Naive thymus-derived CD4-positive, alpha-beta T cell (primary cell): Measurements from ENCODE around the gene LMNB1. TPM values are rescaled to one million over a fixed set of nuclear protein-coding genes. Genes with fewer than 3 reads are reported as not detected.
"Not testable (repeated sequence)": the region's sequence is repeated elsewhere in the genome, so short reads cannot be mapped to it uniquely, and the experiment has no call there.

ENCODE experiments used
- ATAC-seq: fragments of 150-1000 bp; cut with Tn5 transposase; 2 replicates; pipeline ENCODE4 v1.10.0; 2021; ENCODE audit warnings: mild to moderate bottlenecking, moderate library complexity
- CTCF ChIA-PET: fragments of 350-600 bp; sonication (Branson Sonifier 250); formaldehyde crosslinking; loops from one replicate; lab custom pipeline; 2021; ENCODE audit warnings: antibody characterized with exemption; lab: Charles Lee
- POLR2A ChIA-PET: fragments of 350-600 bp; sonication (Branson Sonifier 250); formaldehyde crosslinking; loops from one replicate; lab custom pipeline; 2021; ENCODE audit warnings: antibody characterized with exemption, inconsistent platforms; lab: Charles Lee
- DNase-seq, 9 donors: peaks; one replicate each; pipeline versions ENCODE4 v3.0.0 to v3.0.0-alpha.2; 2020 to 2022; ENCODE audit warnings: mixed read lengths in 1 of 9
- H3K27ac ChIP-seq: one replicate; pipeline ENCODE4 v1.7.0; 2013; ENCODE audit warnings: mild to moderate bottlenecking, low read depth, low read length, moderate library complexity
- H3K27me3 ChIP-seq, 2 donors: one replicate each; pipeline ENCODE4 v1.7.0; 2013; ENCODE audit warnings: low read length in 2 of 2, mild to moderate bottlenecking in 2 of 2, moderate library complexity in 2 of 2; ENCODE audit not compliant: control insufficient read depth in 2 of 2, insufficient read depth in 2 of 2
- H3K36me3 ChIP-seq, 3 experiments: 1 replicate in 2 of 3; 2 replicates in 1 of 3; pipeline ENCODE4 v1.7.0; 2013; ENCODE audit warnings: low read length in 3 of 3, mild to moderate bottlenecking in 3 of 3, moderate library complexity in 1 of 3; ENCODE audit not compliant: insufficient read depth in 3 of 3, control insufficient read depth in 2 of 3
- H3K4me1 ChIP-seq, 2 donors: one replicate each; pipeline ENCODE4 v1.7.0; 2013; ENCODE audit warnings: low read length in 2 of 2, mild to moderate bottlenecking in 2 of 2, moderate library complexity in 1 of 2; ENCODE audit not compliant: control insufficient read depth in 2 of 2, insufficient read depth in 2 of 2
- H3K4me3 ChIP-seq: 2 replicates; pipeline ENCODE4 v1.7.0; 2013; ENCODE audit warnings: mild to moderate bottlenecking, low read length
- H3K9me3 ChIP-seq, 3 experiments: 1 replicate in 2 of 3; 2 replicates in 1 of 3; pipeline ENCODE4 v1.7.0; 2013; ENCODE audit warnings: low read length in 3 of 3; ENCODE audit not compliant: control insufficient read depth in 2 of 3
- H3K27ac Mint-ChIP-seq, 9 donors: one replicate each; pipeline ENCODE4 v1.8.0; 2020 to 2022; ENCODE audit warnings: mixed read lengths in 9 of 9, mild to moderate bottlenecking in 8 of 9, moderate library complexity in 5 of 9, inconsistent platforms in 2 of 9
- H3K27me3 Mint-ChIP-seq, 5 donors: one replicate each; pipeline ENCODE4 v1.8.0; 2021 to 2022; ENCODE audit warnings: mixed read lengths in 5 of 5, mild to moderate bottlenecking in 1 of 5
- H3K36me3 Mint-ChIP-seq, 5 donors: one replicate each; pipeline ENCODE4 v1.8.0; 2020 to 2022; ENCODE audit warnings: mixed read lengths in 5 of 5, mild to moderate bottlenecking in 3 of 5, inconsistent platforms in 1 of 5
- H3K4me1 Mint-ChIP-seq, 7 donors: one replicate each; pipeline ENCODE4 v1.8.0; 2020 to 2022; ENCODE audit warnings: mixed read lengths in 7 of 7, mild to moderate bottlenecking in 3 of 7, inconsistent platforms in 1 of 7
- H3K4me3 Mint-ChIP-seq, 10 donors: one replicate each; pipeline ENCODE4 v1.8.0; 2020 to 2022; ENCODE audit warnings: mild to moderate bottlenecking in 10 of 10, mixed read lengths in 10 of 10, moderate library complexity in 6 of 10, inconsistent platforms in 2 of 10
- H3K9me3 Mint-ChIP-seq, 11 donors: one replicate each; pipeline ENCODE4 v1.8.0; 2020 to 2022; ENCODE audit warnings: mixed read lengths in 11 of 11, mild to moderate bottlenecking in 4 of 11, inconsistent platforms in 1 of 11, moderate library complexity in 1 of 11
- intact Hi-C, 2 donors: fragments of 100-400 bp; cut with micrococcal nuclease; formaldehyde crosslinking; loops; one replicate each; pipeline ENCODE4 v1.15.1; 2023
- polyA plus RNA-seq, 2 donors: library from polyadenylated mRNA; unstranded; fragments of 300-500 nt; fragmentation: Illumina TruSeq; gene quantifications; one replicate each; pipeline ENCODE4 v1.2.3, GENCODE V29; 2021
- total RNA-seq, 6 experiments: library from RNA in 5 of 6; stranded (reverse) in 5 of 6; gene quantifications; 1 replicate in 5 of 6; 2 replicates in 1 of 6; pipeline ENCODE4 v1.2.3 and lab custom pipeline; 2021 to 2026

Gene LMNB1
- total and polyA plus RNA-seq, 7 experiments from 2014 or later = 10.5 to 218 (median 26.7) TPM

GRCh38 chr5:126777257-126777974 is 480 bp downstream of the LMNB1 start:
- H3K36me3 ChIP-seq = peaks cover 0 to 10% (median 0%) of the 10 kb centered on the region in 3 experiments
- DNase-seq = peak; percentile 45 to 65 (median 63)
- ChIA-PET POLR2A (interaction anchor here (0.8 to 3.1 kb wide), 22 partner anchors 8 to 1305 kb away, joined by 3 to 31 read pairs (median 4); partner anchors contain the start of genes ALDH7A1, GRAMD2B and MARCHF3), CTCF (interaction anchor here (0.6 to 6.0 kb wide), 11 partner anchors 19 to 297 kb away, joined by 3 to 95 read pairs (median 4); partner anchors contain the start of gene MARCHF3)
- H3K4me3 ChIP-seq = peak overlapping the region; percentile 93
- Mint-ChIP-seq H3K4me1 (peaks cover 6 to 35% (median 28%) of the 10 kb centered on the region in 7 donors), H3K9me3 (no peaks in the 10 kb centered on the region), H3K27ac (peak overlapping the region; percentile 91 to 99 (median 95)), H3K27me3 (no peaks in the 10 kb centered on the region), H3K36me3 (peaks cover 0 to 14% (median 0%) of the 10 kb centered on the region in 5 donors), H3K4me3 (peak overlapping the region; percentile 89 to 97 (median 96))
- H3K27ac ChIP-seq = peak overlapping the region; percentile 97
- peaks cover 18 to 22% of the 10 kb centered on the region in 2 donors for H3K4me1 ChIP-seq
- H3K9me3 ChIP-seq = no peaks in the 10 kb centered on the region
- no peaks in the 10 kb centered on the region for H3K27me3 ChIP-seq
- peak; percentile 29 for ATAC-seq
- intact Hi-C loops = loop anchor here (1.0 to 10.0 kb wide), 10 partner anchors 35 to 741 kb away; partner anchors contain the start of gene GRAMD2B (in 2 of the 2)

GRCh38 chr5:126777975-126778674 is 1.2 kb downstream of the LMNB1 start:
- ChIA-PET POLR2A (interaction anchor here (0.5 to 3.1 kb wide), 28 partner anchors 9 to 1312 kb away, joined by 3 to 31 read pairs (median 4); partner anchors contain the start of genes GRAMD2B and MARCHF3), CTCF (interaction anchor here (0.6 to 6.0 kb wide), 18 partner anchors 8 to 715 kb away, joined by 3 to 95 read pairs (median 3); partner anchors contain the start of gene MARCHF3)
- intact Hi-C loops = loop anchor here (1.0 to 10.0 kb wide), 19 partner anchors 8 to 740 kb away; partner anchors contain the start of genes GRAMD2B (in 2 of the 2), MARCHF3 (in 2 of the 2) and PRRC1 (in 1 of the 2)

GRCh38 chr5:126778675-126779403 is 1.9 kb downstream of the LMNB1 start:
- POLR2A ChIA-PET = interaction anchor here (0.5 to 3.1 kb wide), 23 partner anchors 23 to 1311 kb away, joined by 3 to 31 read pairs (median 4); partner anchors contain the start of genes GRAMD2B and MARCHF3

More at GRCh38 chr5:126777975-126778674, 1.2 kb downstream of the LMNB1 start:
- Histone ChIP-seq H3K9me3 (no peaks in the 10 kb centered on the region), H3K27ac (peak overlapping the region; percentile 97), H3K27me3 (no peaks in the 10 kb centered on the region), H3K4me3 (peak overlapping the region; percentile 93), H3K36me3 (peaks cover 0 to 10% (median 0%) of the 10 kb centered on the region in 3 experiments), H3K4me1 (peaks cover 18 to 22% of the 10 kb centered on the region in 2 donors)
- H3K4me1 Mint-ChIP-seq = peaks cover 6 to 36% (median 28%) of the 10 kb centered on the region in 7 donors
- H3K9me3 Mint-ChIP-seq = no peaks in the 10 kb centered on the region
- peak overlapping the region; percentile 89 to 97 (median 96) for H3K4me3 Mint-ChIP-seq
- DNase-seq (peak; percentile 72 to 95 (median 91)), ATAC-seq (peak; percentile 81)
- peak overlapping the region; percentile 91 to 99 (median 95) for H3K27ac Mint-ChIP-seq
- H3K36me3 Mint-ChIP-seq = peaks cover 0 to 14% (median 0%) of the 10 kb centered on the region in 5 donors
- H3K27me3 Mint-ChIP-seq = no peaks in the 10 kb centered on the region

GRCh38 chr5:126780165-126780827 is 3.4 kb downstream of the LMNB1 start:
- Histone ChIP-seq H3K4me1 (peaks cover 18 to 22% of the 10 kb centered on the region in 2 donors), H3K27me3 (no peaks in the 10 kb centered on the region), H3K36me3 (peaks cover 0 to 10% (median 0%) of the 10 kb centered on the region in 3 experiments), H3K9me3 (no peaks in the 10 kb centered on the region), H3K27ac (no peak overlapping the region), H3K4me3 (no peak overlapping the region)
- H3K27ac Mint-ChIP-seq = peak overlapping the region in 7 of 9 donors; percentile 0 to 79 (median 20)
- no peaks in the 10 kb centered on the region for H3K9me3 Mint-ChIP-seq
- CTCF ChIA-PET = interaction anchor here (0.6 to 6.0 kb wide), 11 partner anchors 11 to 734 kb away, joined by 3 to 95 read pairs (median 4); partner anchors contain the start of gene PHAX
- DNase-seq (peak in 8 of 9 donors; percentile 24 to 66 (median 48)), ATAC-seq (no peak)
- peaks cover 6 to 43% (median 33%) of the 10 kb centered on the region in 7 donors for H3K4me1 Mint-ChIP-seq
- POLR2A ChIA-PET = interaction anchor here (0.6 to 1.7 kb wide), 5 partner anchors 34 to 310 kb away, joined by 3 to 7 read pairs (median 3); no protein-coding TSS in a partner anchor
- H3K4me3 Mint-ChIP-seq = peak overlapping the region in 9 of 10 donors; percentile 1 to 97 (median 26)
- intact Hi-C loops = loop anchor here (1.0 to 5.0 kb wide), 5 partner anchors 15 to 534 kb away; no protein-coding TSS in a partner anchor
- H3K27me3 Mint-ChIP-seq = no peaks in the 10 kb centered on the region
- peaks cover 0 to 14% (median 0%) of the 10 kb centered on the region in 5 donors for H3K36me3 Mint-ChIP-seq

More at GRCh38 chr5:126778675-126779403, 1.9 kb downstream of the LMNB1 start:
- H3K4me3 ChIP-seq = peak overlapping the region; percentile 93
- peak overlapping the region; percentile 89 to 97 (median 96) for H3K4me3 Mint-ChIP-seq
- no peaks in the 10 kb centered on the region for H3K9me3 ChIP-seq
- no peaks in the 10 kb centered on the region for H3K9me3 Mint-ChIP-seq
- H3K27me3 Mint-ChIP-seq = no peaks in the 10 kb centered on the region
- intact Hi-C loops = loop anchor here (1.0 to 10.0 kb wide), 16 partner anchors 7 to 738 kb away; partner anchors contain the start of genes GRAMD2B (in 2 of the 2), MARCHF3 (in 2 of the 2) and PRRC1 (in 1 of the 2)
- H3K4me1 Mint-ChIP-seq = peaks cover 6 to 43% (median 33%) of the 10 kb centered on the region in 7 donors
- peak overlapping the region; percentile 97 for H3K27ac ChIP-seq
- DNase-seq (peak in 1 of 9 donors; percentile 7), ATAC-seq (no peak)
- peaks cover 18 to 22% of the 10 kb centered on the region in 2 donors for H3K4me1 ChIP-seq
- CTCF ChIA-PET = interaction anchor here (0.6 to 6.0 kb wide), 15 partner anchors 8 to 714 kb away, joined by 3 to 95 read pairs (median 3); partner anchors contain the start of gene MARCHF3
- peaks cover 0 to 14% (median 0%) of the 10 kb centered on the region in 5 donors for H3K36me3 Mint-ChIP-seq
- peak overlapping the region; percentile 91 to 99 (median 95) for H3K27ac Mint-ChIP-seq
- H3K27me3 ChIP-seq = no peaks in the 10 kb centered on the region
- H3K36me3 ChIP-seq = peaks cover 0 to 10% (median 0%) of the 10 kb centered on the region in 3 experiments

GRCh38 chr5:126788409-126788808 is 11.5 kb downstream of the LMNB1 start:
- Mint-ChIP-seq H3K36me3 (peaks cover 0 to 15% (median 7%) of the 10 kb centered on the region in 5 donors), H3K4me3 (peak overlapping the region in 2 of 10 donors; percentile 11 to 31), H3K27ac (peak overlapping the region in 3 of 9 donors; percentile 29 to 83 (median 43)), H3K4me1 (peaks cover 23 to 55% (median 40%) of the 10 kb centered on the region in 7 donors)
- intact Hi-C loops, H3K36me3 ChIP-seq, POLR2A ChIA-PET, H3K27ac ChIP-seq, DNase-seq, CTCF ChIA-PET, ATAC-seq, H3K9me3 Mint-ChIP-seq, H3K4me1 ChIP-seq, H3K27me3 Mint-ChIP-seq, H3K9me3 ChIP-seq, H3K27me3 ChIP-seq, H3K4me3 ChIP-seq: not testable (repeated sequence)
